H1 (cell line): ENCODE measurements around the gene OR13A1. TPM values are rescaled to one million over a fixed set of nuclear protein-coding genes. Genes with fewer than 3 reads are reported as not detected.
"Not testable (repeated sequence)": the region's sequence is repeated elsewhere in the genome, so short reads cannot be mapped to it uniquely, and the experiment has no call there.

Experiments used
- CTCF ChIA-PET: fragments of 300-600 bp; sonication (Branson Sonifier 250); formaldehyde crosslinking; loops from one replicate; lab custom pipeline; 2021; ENCODE audit not compliant: partially characterized antibody; lab: Charles Lee
- POLR2A ChIA-PET: fragments of 300-600 bp; sonication (Branson Sonifier 250); formaldehyde crosslinking; loops from one replicate; lab custom pipeline; 2021; ENCODE audit warnings: inconsistent platforms; ENCODE audit not compliant: partially characterized antibody; lab: Charles Lee
- DNase-seq, 2 experiments: peaks; one replicate each; pipeline versions ENCODE4 v3.0.0 to v3.0.0-alpha.2; 2010 to 2022; ENCODE audit warnings: low spot score in 2 of 2, low read depth in 1 of 2, mixed read lengths in 1 of 2
- FAIRE-seq: peaks from 2 replicates; lab custom pipeline; 2011; peaks lifted over from hg19 to GRCh38; lab: Jason Lieb, UNC
- H2AFZ ChIP-seq: 2 replicates; pipeline ENCODE4 v1.8.1; 2012; ENCODE audit warnings: low read length, inconsistent platforms
- H2AK5ac ChIP-seq: 2 replicates; pipeline ENCODE4 v1.6.1; 2013; ENCODE audit warnings: low read depth, low read length
- H2BK120ac ChIP-seq: replicated peaks from 2 replicates; pipeline ENCODE3; 2013; ENCODE audit warnings: low read depth, low read length, inconsistent platforms
- H2BK12ac ChIP-seq: 2 replicates; pipeline ENCODE4 v1.6.1; 2013; ENCODE audit warnings: low read depth, low read length
- H2BK15ac ChIP-seq: 2 replicates; pipeline ENCODE4 v1.6.1; 2013; ENCODE audit warnings: low read length
- H2BK20ac ChIP-seq: 2 replicates; pipeline ENCODE4 v1.6.1; 2013; ENCODE audit warnings: low read length
- H2BK5ac ChIP-seq: 2 replicates; pipeline ENCODE4 v1.6.1; 2013; ENCODE audit warnings: low read depth, low read length
- H3K14ac ChIP-seq: 2 replicates; pipeline ENCODE4 v1.6.1; 2013; ENCODE audit warnings: inconsistent platforms; ENCODE audit not compliant: insufficient read length
- H3K18ac ChIP-seq: 2 replicates; pipeline ENCODE4 v1.6.1; 2013; ENCODE audit warnings: low read length; ENCODE audit errors: extremely low read depth
- H3K23ac ChIP-seq: 2 replicates; pipeline ENCODE4 v1.6.1; 2013; ENCODE audit warnings: inconsistent platforms; ENCODE audit not compliant: insufficient read length
- H3K23me2 ChIP-seq: 2 replicates; pipeline ENCODE4 v1.6.1; 2013; ENCODE audit warnings: low read depth, low read length
- H3K27ac ChIP-seq: 2 replicates; pipeline ENCODE4 v1.6.1; 2011; ENCODE audit warnings: low read depth, low read length, inconsistent platforms
- H3K27me3 ChIP-seq, 4 experiments: replicated peaks in 1 of 4; 1 replicate in 1 of 4; 2 replicates in 3 of 4; pipeline versions ENCODE4 v1.6.1 to v1.8.1; 2011 to 2013; ENCODE audit warnings: low read length in 3 of 4, mild to moderate bottlenecking in 3 of 4, inconsistent platforms in 2 of 4, mixed read lengths in 2 of 4, moderate library complexity in 1 of 4; ENCODE audit not compliant: control insufficient read depth in 3 of 4, insufficient read depth in 3 of 4; ENCODE audit errors: extremely low read depth in 1 of 4
- H3K36me3 ChIP-seq, 4 experiments: 2 replicates each; pipeline versions ENCODE4 v1.6.1 to v1.8.1; 2011 to 2013; ENCODE audit warnings: mild to moderate bottlenecking in 4 of 4, low read length in 3 of 4, moderate library complexity in 2 of 4, control low read depth in 1 of 4, inconsistent platforms in 1 of 4; ENCODE audit not compliant: insufficient read depth in 4 of 4, control insufficient read depth in 2 of 4
- H3K4ac ChIP-seq: replicated peaks from 2 replicates; pipeline ENCODE3; 2013; ENCODE audit warnings: low read length, low read depth, mixed read lengths, inconsistent platforms; ENCODE audit not compliant: insufficient read length
- H3K4me1 ChIP-seq, 4 experiments: replicated peaks in 1 of 4; 1 replicate in 1 of 4; 2 replicates in 3 of 4; pipeline versions ENCODE4 v1.6.1 to v1.8.1; 2011 to 2013; ENCODE audit warnings: low read length in 3 of 4, inconsistent platforms in 2 of 4, mixed read lengths in 1 of 4; ENCODE audit not compliant: insufficient read depth in 4 of 4, control insufficient read depth in 3 of 4
- H3K4me2 ChIP-seq, 2 experiments: 2 replicates each; pipeline versions ENCODE4 v1.6.1 to v1.8.1; 2011 to 2013; ENCODE audit warnings: low read depth in 2 of 2, low read length in 2 of 2, control low read depth in 1 of 2, inconsistent platforms in 1 of 2, mild to moderate bottlenecking in 1 of 2; ENCODE audit not compliant: insufficient read depth in 1 of 2
- H3K4me3 ChIP-seq, 4 experiments: fragments of 200-600, 300-600 bp in 1 of 4; sonication (generic), shearing (Covaris generic), sonication (Bioruptor Twin) in 1 of 4; 2 replicates each; pipeline versions ENCODE4 v1.5.1 to v1.8.1; 2011 to 2016; ENCODE audit warnings: low read length in 4 of 4, low read depth in 3 of 4, control low read depth in 2 of 4, inconsistent platforms in 2 of 4, mild to moderate bottlenecking in 2 of 4, mixed read lengths in 1 of 4, moderate library complexity in 1 of 4; ENCODE audit not compliant: insufficient read depth in 2 of 4; ENCODE audit errors: extremely low read depth in 1 of 4
- H3K56ac ChIP-seq: replicated peaks from 2 replicates; pipeline ENCODE3; 2013; ENCODE audit warnings: low read depth, mild to moderate bottlenecking, mixed read lengths, low read length, inconsistent platforms; ENCODE audit not compliant: insufficient read length
- H3K79me1 ChIP-seq: 2 replicates; pipeline ENCODE4 v1.6.1; 2013; ENCODE audit warnings: low read depth, low read length, control low read depth
- H3K79me2 ChIP-seq, 2 experiments: 2 replicates each; pipeline versions ENCODE4 v1.6.1 to v1.8.1; 2012 to 2013; ENCODE audit warnings: low read length in 2 of 2, mild to moderate bottlenecking in 2 of 2, inconsistent platforms in 1 of 2; ENCODE audit not compliant: insufficient read depth in 2 of 2, control insufficient read depth in 1 of 2
- H3K9ac ChIP-seq, 4 experiments: replicated peaks in 1 of 4; 1 replicate in 1 of 4; 2 replicates in 3 of 4; pipeline versions ENCODE4 v1.6.1 to v1.8.1; 2011 to 2013; ENCODE audit warnings: low read depth in 3 of 4, low read length in 3 of 4, control low read depth in 2 of 4, mild to moderate bottlenecking in 2 of 4, moderate library complexity in 2 of 4, inconsistent platforms in 1 of 4; ENCODE audit errors: extremely low read depth in 1 of 4
- H3K9me3 ChIP-seq, 2 experiments: 2 replicates each; pipeline versions ENCODE4 v1.6.1 to v1.8.1; 2012 to 2013; ENCODE audit warnings: mild to moderate bottlenecking in 2 of 2, moderate library complexity in 2 of 2, control low read depth in 1 of 2, inconsistent platforms in 1 of 2, low read depth in 1 of 2, low read length in 1 of 2, mixed read lengths in 1 of 2; ENCODE audit not compliant: insufficient read depth in 2 of 2
- H4K20me1 ChIP-seq, 2 experiments: replicated peaks in 1 of 2; 2 replicates each; pipeline versions ENCODE3 to v1.8.1; 2011 to 2013; ENCODE audit warnings: inconsistent platforms in 2 of 2, low read length in 2 of 2, mild to moderate bottlenecking in 1 of 2; ENCODE audit not compliant: insufficient read depth in 2 of 2, control insufficient read depth in 1 of 2
- H4K5ac ChIP-seq: 2 replicates; pipeline ENCODE4 v1.6.1; 2013; ENCODE audit warnings: low read length, low read depth, mixed read lengths, inconsistent platforms; ENCODE audit not compliant: insufficient read length
- H4K8ac ChIP-seq: 2 replicates; pipeline ENCODE4 v1.8.0; 2013; ENCODE audit warnings: mild to moderate bottlenecking, moderate library complexity, low read length, inconsistent platforms; ENCODE audit not compliant: insufficient read depth; ENCODE audit errors: extremely low read depth
- H4K91ac ChIP-seq: replicated peaks from 2 replicates; pipeline ENCODE3; 2013; ENCODE audit warnings: low read length, mixed read lengths, inconsistent platforms; ENCODE audit not compliant: insufficient read length
- SIN3A ChIP-seq, 2 experiments: IDR thresholded peaks in 1 of 2; conservative IDR thresholded peaks in 1 of 2; 2 replicates each; pipeline ENCODE4 v1.6.1; 2011 to 2012; ENCODE audit warnings: low read length in 2 of 2, improper control_type of control experiment in 1 of 2, low read depth in 1 of 2, mild to moderate bottlenecking in 1 of 2
- WGBS, 2 experiments: shearing (Covaris generic) in 1 of 2; methylation state at CpG; one replicate each; pipeline versions ENCODE4 v1.1.6 to v1.1.7; 2013 to 2015; ENCODE audit warnings: low lambda C conversion rate in 2 of 2, mixed read lengths in 2 of 2, inconsistent platforms in 1 of 2, low coverage in 1 of 2, missing lambda C conversion rate in 1 of 2; ENCODE audit not compliant: insufficient replicate concordance in 2 of 2, insufficient coverage in 1 of 2, insufficient read length in 1 of 2; ENCODE audit errors: extremely low coverage in 1 of 2, missing lambda C conversion rate in 1 of 2; 5-methylcytosine and 5-hydroxymethylcytosine counted together
- polyA plus RNA-seq, 7 experiments: library from polyadenylated mRNA; depleted of rRNA in 3 of 7; stranded (reverse) in 5 of 7; unstranded in 2 of 7; fragments of >200 nt in 5 of 7; fragments of 200-250 nt in 2 of 7; gene quantifications; 1 replicate in 5 of 7; 2 replicates in 1 of 7; 4 replicates in 1 of 7; pipeline versions ENCODE4 v1.2.1 to v1.2.3, GENCODE V29; 2011 to 2013; ENCODE audit warnings: missing spikeins in 2 of 7, mixed read lengths in 2 of 7
- total RNA-seq: library from RNA; stranded (reverse); fragmentation: NEBNext Ultra II Directional; extraction: Animal tissue kit (Norgen Biotek cat#: 25700); gene quantifications from 2 replicates; pipeline ENCODE4 v1.2.1, GENCODE V29; 2021

The OR13A1 gene
- total and polyA plus RNA-seq, 2 of the 8 experiments (the other 6 are each of a cell fraction or from before 2014, with no cell fraction given): 0.53 TPM; not detected in 1

DNA sequence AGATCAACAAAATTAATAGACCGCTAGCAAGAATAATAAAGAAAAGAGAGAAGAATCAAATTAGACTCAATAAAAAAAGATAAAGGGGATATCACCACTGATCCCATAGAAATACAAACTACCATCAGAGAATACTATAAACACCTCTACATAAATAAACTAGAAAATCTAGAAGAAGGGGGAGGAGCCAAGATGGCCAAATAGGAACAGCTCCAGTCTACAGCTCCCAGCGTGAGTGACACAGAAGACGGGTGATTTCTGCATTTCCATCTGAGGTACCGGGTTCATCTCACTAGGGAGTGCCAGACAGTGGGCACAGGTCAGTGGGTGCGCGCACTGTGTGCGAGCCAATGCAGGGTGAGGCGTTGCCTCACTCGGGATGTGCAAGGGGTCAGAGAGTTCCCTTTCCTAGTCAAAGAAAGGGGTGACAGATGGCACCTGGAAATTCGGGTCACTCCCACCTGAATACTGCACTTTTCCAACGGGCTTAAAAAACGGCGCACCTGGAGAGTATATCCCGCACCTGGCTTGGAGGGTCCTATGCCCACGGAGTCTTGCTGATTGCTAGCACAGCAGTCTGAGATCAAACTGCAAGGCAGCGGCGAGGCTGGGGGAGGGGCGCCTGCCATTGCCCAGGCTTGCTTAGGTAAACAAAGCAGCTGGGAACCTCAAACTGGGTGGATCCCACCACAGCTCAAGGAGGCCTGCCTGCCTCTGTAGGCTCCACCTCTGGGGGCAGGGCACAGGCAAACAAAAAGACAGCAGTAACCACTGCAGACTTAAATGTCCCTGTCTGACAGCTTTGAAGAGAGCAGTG, 46.8 kb upstream of the OR13A1 start:
- H2AK5ac ChIP-seq, H3K23ac ChIP-seq, H3K36me3 ChIP-seq, H2BK20ac ChIP-seq, H3K9ac ChIP-seq, H4K20me1 ChIP-seq, H2BK5ac ChIP-seq, H3K79me1 ChIP-seq, H3K4me1 ChIP-seq, FAIRE-seq, H2BK12ac ChIP-seq, H3K27me3 ChIP-seq, H3K18ac ChIP-seq, H4K5ac ChIP-seq, H3K23me2 ChIP-seq, CTCF ChIA-PET, H2BK15ac ChIP-seq, H3K27ac ChIP-seq, H2BK120ac ChIP-seq, H2AFZ ChIP-seq, H3K9me3 ChIP-seq, H3K56ac ChIP-seq, H3K14ac ChIP-seq, H3K79me2 ChIP-seq, POLR2A ChIA-PET, H4K91ac ChIP-seq, H3K4ac ChIP-seq: not testable (repeated sequence)
- Histone ChIP-seq H4K8ac (peak overlapping the region; percentile 51; the same call in 1 of the 2 replicates), H3K4me3 (peak overlapping the region; percentile 45 to 57 (median 48); a peak in 7 of 8 replicates), H3K4me2 (peak overlapping the region; percentile 64 to 69)
- 32% methylated on average over 18 of the region's 18 CpGs; no CpG with 5 or more reads in 1 of the 2 experiments for WGBS, 2 experiments
- 0 out of 4 replicates have a peak, but pooled peaks of 1 of the 2 experiments have one; percentile 14 for TF ChIP-seq SIN3A (conservative IDR thresholded peaks at IDR 0.05 in 1 of 2, IDR thresholded peaks at IDR 0.05 in 1 of 2; ENCODE audit: low read depth in 1 of 2, low read length in 2 of 2)
- peak in 1 of 2 experiments; percentile 75 for DNase-seq
